HS-5 (cell line): ENCODE data around the gene APBB2.
A peak's percentile ranks its signal among the peaks of the same experiment; 100 is the strongest.

Experiments
- DNase-seq: peaks from one replicate; pipeline ENCODE4 v3.0.0-alpha.2; 2012; ENCODE audit warnings: low read depth

APBB2 gene

GRCh38 chr4:41189666-41190065, 24.7 kb downstream of the APBB2 start:
- DNase-seq, result no peak

GRCh38 chr4:41189076-41189475, 25.3 kb downstream of the APBB2 start:
- DNase-seq, result no peak

GRCh38 chr4:41185614-41186592, 28.4 kb downstream of the APBB2 start:
- no peak for DNase-seq

- DNase-seq, result no peak
These were observed 30.3 kb downstream of the APBB2 start for GRCh38 chr4:41184009-41184408.

GRCh38 chr4:41183021-41183553, 31.3 kb downstream of the APBB2 start:
- no peak for DNase-seq

GRCh38 chr4:41181037-41181436, 33.3 kb downstream of the APBB2 start:
- no peak for DNase-seq

GRCh38 chr4:41179498-41180195, 34.7 kb downstream of the APBB2 start:
- DNase-seq, result no peak

- no peak for DNase-seq
These were observed 35.7 kb downstream of the APBB2 start for GRCh38 chr4:41178372-41179370.

GRCh38 chr4:41177016-41177415, 37.3 kb downstream of the APBB2 start:
- DNase-seq, result peak; percentile 52

GRCh38 chr4:41176340-41176739, 38.0 kb downstream of the APBB2 start:
- DNase-seq, result peak; percentile 41

GRCh38 chr4:41175794-41176193, 38.5 kb downstream of the APBB2 start:
- DNase-seq, result no peak

GRCh38 chr4:41174444-41174843, 39.9 kb downstream of the APBB2 start:
- no peak for DNase-seq

- no peak for DNase-seq
These were observed 41.6 kb downstream of the APBB2 start for GRCh38 chr4:41172786-41173185.

GRCh38 chr4:41169256-41169800, 45.0 kb downstream of the APBB2 start:
- DNase-seq, result no peak

- no peak for DNase-seq
These were observed 47.2 kb downstream of the APBB2 start for GRCh38 chr4:41167191-41167590.

GRCh38 chr4:41164405-41164804, 49.9 kb downstream of the APBB2 start:
- DNase-seq, result no peak

- no peak for DNase-seq
These were observed 53.0 kb downstream of the APBB2 start for GRCh38 chr4:41161355-41161754.

- no peak for DNase-seq
These were observed 53.5 kb downstream of the APBB2 start for GRCh38 chr4:41160856-41161255.

GRCh38 chr4:41160012-41160789, 54.1 kb downstream of the APBB2 start:
- peak; percentile 81 for DNase-seq

- DNase-seq, result no peak
These were observed 55.6 kb downstream of the APBB2 start for GRCh38 chr4:41158756-41159155.

GRCh38 chr4:41158274-41158673, 56.1 kb downstream of the APBB2 start:
- DNase-seq, result no peak
